Muscle of leg (tissue), 11 donors: ENCODE measurements around the gene YWHAB. TPM values are rescaled to one million over a fixed set of nuclear protein-coding genes. Genes with fewer than 3 reads are reported as not detected.
"Not testable (repeated sequence)": the region's sequence is repeated elsewhere in the genome, so short reads cannot be mapped to it uniquely, and the experiment has no call there.

Experiments used
- DNase-seq: peaks from one replicate; pipeline ENCODE4 v3.0.0; 2013
- H3K27ac ChIP-seq: one replicate; pipeline ENCODE4 v1.5.1; 2013; ENCODE audit warnings: mild to moderate bottlenecking, low read length, control low read depth
- H3K27me3 ChIP-seq: one replicate; pipeline ENCODE4 v1.6.1; 2013; ENCODE audit warnings: low read length; ENCODE audit not compliant: control insufficient read depth, insufficient read depth
- H3K36me3 ChIP-seq: one replicate; pipeline ENCODE4 v1.6.1; 2013; ENCODE audit warnings: low read length; ENCODE audit not compliant: control insufficient read depth, insufficient read depth
- H3K4me1 ChIP-seq: one replicate; pipeline ENCODE4 v1.6.1; 2013; ENCODE audit warnings: low read length; ENCODE audit not compliant: control insufficient read depth, insufficient read depth
- H3K4me3 ChIP-seq: one replicate; pipeline ENCODE4 v1.5.1; 2013; ENCODE audit warnings: low read length, control low read depth
- H3K9me3 ChIP-seq: replicated peaks from 2 replicates; pipeline ENCODE4 v1.6.1; 2013; ENCODE audit warnings: low read depth, low read length; ENCODE audit not compliant: control insufficient read depth
- WGBS: methylation state at CpG from one replicate; pipeline ENCODE4 v1.1.5; 2013; ENCODE audit warnings: missing lambda C conversion rate; ENCODE audit not compliant: insufficient coverage; 5-methylcytosine and 5-hydroxymethylcytosine counted together
- polyA plus RNA-seq, 8 donors: library from polyadenylated mRNA; unstranded; fragments of 120-200 nt; gene quantifications; one replicate each; pipeline versions ENCODE4 v1.2.1 to v1.2.3, GENCODE V29; 2013; ENCODE audit warnings: inconsistent platforms in 1 of 8, low replicate concordance in 1 of 8; ENCODE audit not compliant: insufficient read length in 8 of 8, insufficient read depth in 1 of 8
- total RNA-seq: library from RNA; stranded (reverse); fragments of 120-200 nt; gene quantifications from one replicate; pipeline ENCODE4 v1.2.4, GENCODE V29; 2013

YWHAB gene
- total and polyA plus RNA-seq, 9 donors: 62.7 to 129 (median 108) TPM

- H3K27me3 ChIP-seq, H3K9me3 ChIP-seq, H3K4me3 ChIP-seq, DNase-seq, H3K27ac ChIP-seq, H3K36me3 ChIP-seq, H3K4me1 ChIP-seq: not testable (repeated sequence)
- WGBS: 31% methylated on average over 2 of the region's 4 CpGs
These were observed 22.0 kb upstream of the YWHAB start for GRCh38 chr20:44863365-44864084.

GRCh38 chr20:44864493-44864892 lies 21.0 kb upstream of the YWHAB start:
- H3K4me1 ChIP-seq, H3K36me3 ChIP-seq, H3K9me3 ChIP-seq, DNase-seq, H3K27ac ChIP-seq, H3K27me3 ChIP-seq, H3K4me3 ChIP-seq: not testable (repeated sequence)
- 60% methylated on average over 1 of the region's 3 CpGs for WGBS

GRCh38 chr20:44866703-44867335 lies 18.7 kb upstream of the YWHAB start:
- H3K9me3 ChIP-seq: no peaks in the 10 kb centered on the region
- no peak for DNase-seq
- 59% methylated on average over 8 of the region's 8 CpGs for WGBS
- peaks cover 5% of the 10 kb centered on the region for H3K4me1 ChIP-seq
- no peak overlapping the region for H3K4me3 ChIP-seq
- no peaks in the 10 kb centered on the region for H3K27me3 ChIP-seq
- no peaks in the 10 kb centered on the region for H3K36me3 ChIP-seq
- no peak overlapping the region for H3K27ac ChIP-seq

- WGBS: 87% methylated on average over 2 of the region's 5 CpGs
- no peak overlapping the region for H3K27ac ChIP-seq
- DNase-seq: no peak
- no peaks in the 10 kb centered on the region for H3K4me1 ChIP-seq
- H3K36me3 ChIP-seq: no peaks in the 10 kb centered on the region
- no peaks in the 10 kb centered on the region for H3K9me3 ChIP-seq
- no peak overlapping the region for H3K4me3 ChIP-seq
- no peaks in the 10 kb centered on the region for H3K27me3 ChIP-seq
These were observed 16.0 kb upstream of the YWHAB start for GRCh38 chr20:44869471-44869870.

- H3K27ac ChIP-seq, H3K27me3 ChIP-seq, H3K9me3 ChIP-seq, H3K4me3 ChIP-seq, H3K36me3 ChIP-seq, DNase-seq: not testable (repeated sequence)
- H3K4me1 ChIP-seq: peaks cover 16% of the 10 kb centered on the region
- WGBS: 57% methylated on average over 1 of the region's 4 CpGs
These were observed 3.1 kb upstream of the YWHAB start for GRCh38 chr20:44882360-44882759.

GRCh38 chr20:44883214-44883902 lies 2.1 kb upstream of the YWHAB start:
- 85% methylated on average over 4 of the region's 7 CpGs for WGBS
- H3K27me3 ChIP-seq: no peaks in the 10 kb centered on the region
- DNase-seq: no peak
- peaks cover 19% of the 10 kb centered on the region for H3K4me1 ChIP-seq
- H3K36me3 ChIP-seq: no peaks in the 10 kb centered on the region
- H3K27ac ChIP-seq: no peak overlapping the region
- no peak overlapping the region for H3K4me3 ChIP-seq
- H3K9me3 ChIP-seq: no peaks in the 10 kb centered on the region

- no peaks in the 10 kb centered on the region for H3K36me3 ChIP-seq
- peak overlapping the region; percentile 59 for H3K27ac ChIP-seq
- H3K4me1 ChIP-seq: peaks cover 19% of the 10 kb centered on the region
- no peaks in the 10 kb centered on the region for H3K9me3 ChIP-seq
- 0% methylated on average over 5 of the region's 14 CpGs for WGBS
- H3K27me3 ChIP-seq: no peaks in the 10 kb centered on the region
- DNase-seq: no peak
- H3K4me3 ChIP-seq: peak overlapping the region; percentile 89
These were observed 556 bp upstream of the YWHAB start for GRCh38 chr20:44884907-44885391.

GRCh38 chr20:44886266-44886651 lies 754 bp downstream of the YWHAB start:
- Histone ChIP-seq H3K9me3 (no peaks in the 10 kb centered on the region), H3K4me1 (peaks cover 19% of the 10 kb centered on the region), H3K27ac (peak overlapping the region; percentile 92), H3K27me3 (no peaks in the 10 kb centered on the region), H3K36me3 (no peaks in the 10 kb centered on the region), H3K4me3 (peak overlapping the region; percentile 89)
- DNase-seq: peak; percentile 48
- no CpG with 5 or more reads among the region's 8 CpGs for WGBS

GRCh38 chr20:44886828-44887227 lies 1.3 kb downstream of the YWHAB start:
- 0% methylated on average over 1 of the region's 2 CpGs for WGBS
- peak overlapping the region; percentile 89 for H3K4me3 ChIP-seq
- no peaks in the 10 kb centered on the region for H3K27me3 ChIP-seq
- H3K4me1 ChIP-seq: peaks cover 19% of the 10 kb centered on the region
- DNase-seq: no peak
- H3K9me3 ChIP-seq: no peaks in the 10 kb centered on the region
- H3K27ac ChIP-seq: peak overlapping the region; percentile 92
- H3K36me3 ChIP-seq: no peaks in the 10 kb centered on the region

- 41% methylated on average over 4 of the region's 4 CpGs for WGBS
- no peak overlapping the region for H3K27ac ChIP-seq
- no peak for DNase-seq
- H3K36me3 ChIP-seq: no peaks in the 10 kb centered on the region
- no peaks in the 10 kb centered on the region for H3K9me3 ChIP-seq
- H3K4me1 ChIP-seq: peaks cover 19% of the 10 kb centered on the region
- H3K27me3 ChIP-seq: no peaks in the 10 kb centered on the region
- no peak overlapping the region for H3K4me3 ChIP-seq
These were observed 2.0 kb downstream of the YWHAB start for GRCh38 chr20:44887466-44887865.
